H1 (cell line): ENCODE data around the gene MYO5B. TPM values are rescaled to one million over a fixed set of nuclear protein-coding genes. Genes with fewer than 3 reads are reported as not detected.
A peak's percentile ranks its signal among the peaks of the same experiment; 100 is the strongest.

Source experiments
- ASH2L ChIP-seq: fragments of 200-600, 300-600 bp; sonication (generic); IDR thresholded peaks from one replicate; pipeline ENCODE4 v1.7.1; 2017; ENCODE audit warnings: low read length
- BRCA1 ChIP-seq: IDR thresholded peaks from 2 replicates; pipeline ENCODE4 v1.6.1; 2012; ENCODE audit warnings: low read depth, low read length, improper control_type of control experiment
- CBX5 ChIP-seq: fragments of 300-800, 300-1000 bp; sonication (generic); IDR thresholded peaks from 2 replicates; pipeline ENCODE4 v1.7.1; 2016; ENCODE audit warnings: antibody characterized with exemption, low read length, low read depth
- EGR1 ChIP-seq: IDR thresholded peaks from 2 replicates; pipeline ENCODE4 v1.6.1; 2011; ENCODE audit warnings: low read depth, low read length, borderline replicate concordance
- EP300 ChIP-seq, 2 experiments: IDR thresholded peaks; 1 replicate in 1 of 2; 2 replicates in 1 of 2; pipeline ENCODE4 v1.6.1; 2011 to 2012; ENCODE audit warnings: low read depth in 2 of 2, low read length in 2 of 2, mild to moderate bottlenecking in 2 of 2, borderline replicate concordance in 1 of 2, inconsistent platforms in 1 of 2, moderate library complexity in 1 of 2
- EZH2 ChIP-seq: fragments of 200-600 bp; sonication (generic); IDR thresholded peaks from 2 replicates; pipeline ENCODE4 v1.7.1; 2012; ENCODE audit warnings: low read depth, mild to moderate bottlenecking, moderate library complexity, low read length, inconsistent platforms; ENCODE audit not compliant: severe bottlenecking
- FOSL1 ChIP-seq: IDR thresholded peaks from 2 replicates; pipeline ENCODE4 v1.6.1; 2011; ENCODE audit warnings: mild to moderate bottlenecking, low read depth, low read length, moderate library complexity; ENCODE audit not compliant: insufficient read depth
- HDAC6 ChIP-seq: IDR thresholded peaks from one replicate; pipeline ENCODE4 v1.7.1; 2012; ENCODE audit warnings: low read depth, mild to moderate bottlenecking, inconsistent platforms, low read length, moderate library complexity
- KDM4A ChIP-seq: IDR thresholded peaks from one replicate; pipeline ENCODE4 v1.7.1; 2012; ENCODE audit warnings: low read depth, mild to moderate bottlenecking, moderate library complexity, low read length, inconsistent platforms; ENCODE audit not compliant: severe bottlenecking
- POLR2A ChIP-seq, 2 experiments: IDR thresholded peaks; 1 replicate in 1 of 2; 2 replicates in 1 of 2; pipeline ENCODE4 v1.6.1; 2011; ENCODE audit warnings: low read depth in 2 of 2, low read length in 2 of 2, mild to moderate bottlenecking in 2 of 2; ENCODE audit errors: control extremely low read depth in 1 of 2
- RAD21 ChIP-seq, 2 experiments: IDR thresholded peaks in 1 of 2; conservative IDR thresholded peaks in 1 of 2; 2 replicates each; pipeline ENCODE4 v1.6.1; 2011; ENCODE audit warnings: low read depth in 2 of 2, low read length in 2 of 2, improper control_type of control experiment in 1 of 2, inconsistent platforms in 1 of 2, mild to moderate bottlenecking in 1 of 2, moderate library complexity in 1 of 2
- RFX5 ChIP-seq: IDR thresholded peaks from 2 replicates; pipeline ENCODE4 v1.6.1; 2011; ENCODE audit warnings: low read depth, low read length, improper control_type of control experiment, borderline replicate concordance
- SIN3A ChIP-seq, 2 experiments: IDR thresholded peaks in 1 of 2; conservative IDR thresholded peaks in 1 of 2; 2 replicates each; pipeline ENCODE4 v1.6.1; 2011 to 2012; ENCODE audit warnings: low read length in 2 of 2, improper control_type of control experiment in 1 of 2, low read depth in 1 of 2, mild to moderate bottlenecking in 1 of 2
- SIX5 ChIP-seq: IDR thresholded peaks from 2 replicates; pipeline ENCODE4 v1.6.1; 2011; ENCODE audit warnings: mild to moderate bottlenecking, low read depth, low read length
- polyA plus RNA-seq, 7 experiments: library from polyadenylated mRNA; depleted of rRNA in 3 of 7; stranded (reverse) in 5 of 7; unstranded in 2 of 7; fragments of >200 nt in 5 of 7; fragments of 200-250 nt in 2 of 7; gene quantifications; 1 replicate in 5 of 7; 2 replicates in 1 of 7; 4 replicates in 1 of 7; pipeline versions ENCODE4 v1.2.1 to v1.2.3, GENCODE V29; 2011 to 2013; ENCODE audit warnings: missing spikeins in 2 of 7, mixed read lengths in 2 of 7
- total RNA-seq: library from RNA; stranded (reverse); fragmentation: NEBNext Ultra II Directional; extraction: Animal tissue kit (Norgen Biotek cat#: 25700); gene quantifications from 2 replicates; pipeline ENCODE4 v1.2.1, GENCODE V29; 2021

MYO5B gene
- total and polyA plus RNA-seq, 2 of the 8 experiments (the other 6 are each of a cell fraction or from before 2014, with no cell fraction given), result 6.4 to 7.7 TPM

DNA sequence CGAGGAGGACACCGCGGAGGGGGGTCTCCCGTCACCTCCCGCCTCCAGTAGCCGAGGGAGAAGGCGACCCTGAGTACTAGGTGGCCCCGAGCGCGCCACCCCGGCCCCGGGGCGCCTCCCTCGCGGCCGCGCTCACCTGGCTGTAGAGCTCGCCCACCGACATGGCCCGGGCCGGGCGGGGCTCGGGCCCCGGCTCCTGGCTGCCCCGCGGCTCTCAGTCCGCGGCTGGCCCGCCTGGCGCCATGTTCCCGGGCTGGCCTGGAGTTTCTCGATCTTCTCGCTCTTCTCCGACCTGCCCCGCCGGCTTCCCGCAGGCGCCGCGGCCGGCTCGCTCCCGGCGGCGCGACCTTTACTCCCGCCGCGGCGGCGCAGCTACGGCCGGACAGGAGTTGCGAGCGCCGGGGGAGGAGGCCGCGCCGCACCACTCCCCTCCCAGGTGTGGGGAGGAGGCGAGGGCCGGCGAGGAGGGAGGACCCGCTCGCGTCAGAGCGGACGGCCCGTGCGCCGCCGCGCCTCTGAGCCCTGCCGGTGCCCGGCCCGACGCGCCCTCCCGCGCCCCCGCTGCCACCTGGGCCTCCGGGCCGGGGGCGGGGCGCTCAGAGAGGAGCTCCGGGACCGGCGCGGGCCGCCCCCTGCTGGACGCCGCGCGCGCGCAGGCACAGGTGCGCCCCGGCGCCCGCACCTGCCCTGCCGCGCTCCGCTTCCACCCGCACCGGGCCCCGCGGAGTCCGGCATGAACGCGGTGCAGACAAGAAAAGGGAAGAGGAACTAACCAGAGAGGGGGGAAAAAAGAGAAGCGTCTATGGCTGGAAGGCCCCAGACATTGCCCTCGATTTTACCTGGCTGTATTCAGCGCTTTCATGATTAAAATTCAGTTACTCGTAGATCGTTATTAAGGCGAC lies at the start of gene MYO5B (continued):
- TF ChIP-seq HDAC6 (no peak), SIX5 (no peak), EP300 (IDR thresholded peaks at IDR 0.05; ENCODE audit: borderline replicate concordance in 1 of 2, low read depth in 2 of 2, low read length in 2 of 2) (peak in 1 of 2 experiments; percentile 50; a peak in 1 of 3 replicates), EZH2 (peak; percentile 19), RAD21 (IDR thresholded peaks at IDR 0.05 in 1 of 2, conservative IDR thresholded peaks at IDR 0.05 in 1 of 2; ENCODE audit: low read depth in 2 of 2, low read length in 2 of 2) (peak; percentile 34 to 75; a peak in 3 of 4 replicates), EGR1 (no peak), KDM4A (peak; percentile 98), RFX5 (no peak), SIN3A (conservative IDR thresholded peaks at IDR 0.05 in 1 of 2, IDR thresholded peaks at IDR 0.05 in 1 of 2; ENCODE audit: low read depth in 1 of 2, low read length in 2 of 2) (0 out of 4 replicates have a peak, but pooled peaks of 1 of the 2 experiments have one; percentile 60), CBX5 (no peak), FOSL1 (no peak), BRCA1 (no peak), ASH2L (no peak), POLR2A (IDR thresholded peaks at IDR 0.05; ENCODE audit: control extremely low read depth in 1 of 2, low read depth in 2 of 2, low read length in 2 of 2) (peak in 1 of 2 experiments; percentile 24; a peak in 1 of 3 replicates)
